Suprapubic skin (tissue), 4 donors: ENCODE data around the gene ANKRD31.

Experiments
- CTCF ChIP-seq, 2 donors: fragments of 200-600 bp in 1 of 2; fragments of 450-650 bp in 1 of 2; sonication (generic) in 1 of 2; IDR thresholded peaks; one replicate each; pipeline ENCODE4 v1.5.1; 2016 to 2019; ENCODE audit warnings: antibody characterized with exemption in 2 of 2, mild to moderate bottlenecking in 1 of 2, moderate library complexity in 1 of 2
- POLR2A ChIP-seq, 2 donors: fragments of 450-650 bp; IDR thresholded peaks; one replicate each; pipeline ENCODE4 v1.6.1; 2017; ENCODE audit warnings: antibody characterized with exemption in 2 of 2, mild to moderate bottlenecking in 2 of 2, moderate library complexity in 2 of 2
- POLR2AphosphoS5 ChIP-seq, 3 donors: sonication (generic); formaldehyde crosslinking; IDR thresholded peaks; one replicate each; pipeline ENCODE4 v1.6.1; 2017; ENCODE audit warnings: antibody characterized with exemption in 3 of 3

- TF ChIP-seq CTCF (IDR thresholded peaks at IDR 0.05) (no peak), POLR2A (IDR thresholded peaks at IDR 0.05) (no peak), POLR2AphosphoS5 (IDR thresholded peaks at IDR 0.05) (no peak)
Measured at GRCh38 chr5:75189353-75189752, 47.3 kb downstream of the ANKRD31 start.
